DND-41 (cell line): ENCODE results near the gene HOOK1.

Experiments used
- EZH2 ChIP-seq: IDR thresholded peaks from 3 replicates; pipeline ENCODE4 v1.6.1; 2012; ENCODE audit warnings: borderline replicate concordance, low read depth, mild to moderate bottlenecking, moderate library complexity, low read length, inconsistent platforms; ENCODE audit not compliant: severe bottlenecking
- TF ChIP-seq, protein P1 (sequence below): IDR thresholded peaks from 2 replicates; pipeline ENCODE4 v1.5.1; 2012; ENCODE audit warnings: borderline replicate concordance, low read length, moderate library complexity, mild to moderate bottlenecking; ENCODE audit not compliant: poor library complexity, severe bottlenecking; ENCODE audit errors: extremely low read depth

DNA sequence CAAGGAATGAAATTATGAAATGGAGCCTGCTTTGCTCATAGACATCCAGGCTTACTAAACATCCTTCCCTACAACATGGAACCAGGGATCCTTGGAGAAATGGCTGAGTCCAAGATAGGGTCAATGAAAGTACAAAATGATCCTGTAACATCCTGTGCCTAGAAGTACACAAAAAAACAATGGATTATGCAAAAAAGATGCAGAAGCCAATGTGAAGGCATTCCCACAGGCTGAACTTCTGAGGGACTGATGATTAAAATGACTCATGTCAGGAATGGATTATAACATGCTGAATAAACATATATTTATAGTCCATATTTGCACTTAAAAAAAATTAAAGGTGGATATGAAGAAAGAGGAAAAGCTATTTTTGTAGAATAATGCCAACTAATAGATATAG, 10.4 kb upstream of the HOOK1 start:
- TF ChIP-seq, protein P1, sequence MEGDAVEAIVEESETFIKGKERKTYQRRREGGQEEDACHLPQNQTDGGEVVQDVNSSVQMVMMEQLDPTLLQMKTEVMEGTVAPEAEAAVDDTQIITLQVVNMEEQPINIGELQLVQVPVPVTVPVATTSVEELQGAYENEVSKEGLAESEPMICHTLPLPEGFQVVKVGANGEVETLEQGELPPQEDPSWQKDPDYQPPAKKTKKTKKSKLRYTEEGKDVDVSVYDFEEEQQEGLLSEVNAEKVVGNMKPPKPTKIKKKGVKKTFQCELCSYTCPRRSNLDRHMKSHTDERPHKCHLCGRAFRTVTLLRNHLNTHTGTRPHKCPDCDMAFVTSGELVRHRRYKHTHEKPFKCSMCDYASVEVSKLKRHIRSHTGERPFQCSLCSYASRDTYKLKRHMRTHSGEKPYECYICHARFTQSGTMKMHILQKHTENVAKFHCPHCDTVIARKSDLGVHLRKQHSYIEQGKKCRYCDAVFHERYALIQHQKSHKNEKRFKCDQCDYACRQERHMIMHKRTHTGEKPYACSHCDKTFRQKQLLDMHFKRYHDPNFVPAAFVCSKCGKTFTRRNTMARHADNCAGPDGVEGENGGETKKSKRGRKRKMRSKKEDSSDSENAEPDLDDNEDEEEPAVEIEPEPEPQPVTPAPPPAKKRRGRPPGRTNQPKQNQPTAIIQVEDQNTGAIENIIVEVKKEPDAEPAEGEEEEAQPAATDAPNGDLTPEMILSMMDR, result no peak
- TF ChIP-seq EZH2, result no peak
